GM10266 (cell line): Measurements from ENCODE around the gene NR1D1.
A peak's percentile ranks its signal among the peaks of the same experiment; 100 is the strongest.

Experiments used
- DNase-seq: peaks from one replicate; pipeline ENCODE4 v3.0.0; 2012; ENCODE audit errors: extremely low spot score
- CTCF ChIP-seq: IDR thresholded peaks from 2 replicates; pipeline ENCODE4 v1.5.1; 2012; ENCODE audit warnings: mild to moderate bottlenecking, low read depth; ENCODE audit not compliant: control insufficient read depth, insufficient read depth; ENCODE audit errors: missing control alignments

NR1D1 gene

GRCh38 chr17:40110026-40110845, 9.8 kb upstream of the NR1D1 start:
- no peak for TF ChIP-seq CTCF
- DNase-seq: no peak

- TF ChIP-seq CTCF: peak; percentile 13
- DNase-seq: no peak
Observed at GRCh38 chr17:40108970-40109824, 8.8 kb upstream of the NR1D1 start.

- no peak for DNase-seq
- TF ChIP-seq CTCF: no peak
Observed at GRCh38 chr17:40107522-40108174, 7.3 kb upstream of the NR1D1 start.

- TF ChIP-seq CTCF: no peak
- DNase-seq: no peak
Observed at GRCh38 chr17:40106760-40107521, 6.6 kb upstream of the NR1D1 start.

- TF ChIP-seq CTCF: no peak
- DNase-seq: no peak
Observed at GRCh38 chr17:40105861-40106759, 5.7 kb upstream of the NR1D1 start.
